GM21825 (cell line): ENCODE results near the gene CXCR4.

Source experiments
- ATAC-seq: cut with Tn5 transposase; IDR thresholded peaks from one replicate; pipeline ENCODE4 v1.9.1; 2021; ENCODE audit warnings: mild to moderate bottlenecking, moderate library complexity; ENCODE audit not compliant: unreplicated experiment

The CXCR4 gene

GRCh38 chr2:136131961-136132824 is 14.2 kb upstream of the CXCR4 start:
- peak; percentile 67 for ATAC-seq

- ATAC-seq: no peak
Observed at GRCh38 chr2:136131484-136131960, 13.6 kb upstream of the CXCR4 start.

- ATAC-seq: no peak
Observed at GRCh38 chr2:136130511-136130910, 12.6 kb upstream of the CXCR4 start.

GRCh38 chr2:136130045-136130444 is 12.1 kb upstream of the CXCR4 start:
- ATAC-seq: no peak

GRCh38 chr2:136129601-136130000 is 11.7 kb upstream of the CXCR4 start:
- ATAC-seq: no peak

- ATAC-seq: no peak
Observed at GRCh38 chr2:136128905-136129304, 11.0 kb upstream of the CXCR4 start.

GRCh38 chr2:136128366-136128765 is 10.4 kb upstream of the CXCR4 start:
- no peak for ATAC-seq

- no peak for ATAC-seq
Observed at GRCh38 chr2:136127356-136127755, 9.4 kb upstream of the CXCR4 start.

GRCh38 chr2:136126421-136126926 is 8.5 kb upstream of the CXCR4 start:
- ATAC-seq: no peak

GRCh38 chr2:136126021-136126420 is 8.1 kb upstream of the CXCR4 start:
- ATAC-seq: no peak

GRCh38 chr2:136125236-136125635 is 7.3 kb upstream of the CXCR4 start:
- ATAC-seq: no peak

- no peak for ATAC-seq
Observed at GRCh38 chr2:136124805-136125204, 6.9 kb upstream of the CXCR4 start.

- no peak for ATAC-seq
Observed at GRCh38 chr2:136122661-136123060, 4.7 kb upstream of the CXCR4 start.

- no peak for ATAC-seq
Observed at GRCh38 chr2:136121204-136121910, 3.4 kb upstream of the CXCR4 start.

GRCh38 chr2:136119717-136120675 is 2.0 kb upstream of the CXCR4 start:
- ATAC-seq: no peak

- ATAC-seq: no peak
Observed at GRCh38 chr2:136118819-136119716, 1.1 kb upstream of the CXCR4 start.

- peak; percentile 15 for ATAC-seq
Observed at GRCh38 chr2:136117391-136117841, 533 bp downstream of the CXCR4 start.

- ATAC-seq: peak; percentile 47
Observed at GRCh38 chr2:136116813-136117390, 1.0 kb downstream of the CXCR4 start.

GRCh38 chr2:136116151-136116812 is 1.7 kb downstream of the CXCR4 start:
- peak; percentile 6 for ATAC-seq
